Testis (tissue), 3 donors: Measurements from ENCODE around the gene CTSK. TPM values are rescaled to one million over a fixed set of nuclear protein-coding genes. Genes with fewer than 3 reads are reported as not detected.
A peak's percentile ranks its signal among the peaks of the same experiment; 100 is the strongest.

Experiments
- DNase-seq: peaks from one replicate; pipeline ENCODE4 v3.0.0-alpha.2; 2019
- H3K27ac ChIP-seq, 2 donors: fragments of 200-600 bp; sonication (generic); one replicate each; pipeline ENCODE4 v1.5.1; 2019
- H3K27me3 ChIP-seq: fragments of 200-600 bp; sonication (generic); one replicate; pipeline ENCODE4 v1.5.1; 2019
- H3K36me3 ChIP-seq: fragments of 200-600 bp; sonication (generic); one replicate; pipeline ENCODE4 v1.5.1; 2017; ENCODE audit warnings: low read depth; ENCODE audit errors: missing control alignments
- H3K4me1 ChIP-seq: fragments of 200-600 bp; sonication (generic); one replicate; pipeline ENCODE4 v1.5.1; 2019
- H3K4me3 ChIP-seq, 2 donors: fragments of 200-600 bp; sonication (generic); one replicate each; pipeline ENCODE4 v1.5.1; 2017 to 2019
- H3K9me3 ChIP-seq: fragments of 200-600 bp; sonication (generic); one replicate; pipeline ENCODE4 v1.5.1; 2017
- CTCF ChIP-seq, 3 experiments: fragments of 450-650 bp in 2 of 3; fragments of 200-600 bp in 1 of 3; sonication (generic) in 1 of 3; IDR thresholded peaks; one replicate each; pipeline ENCODE4 v1.5.1; 2016 to 2019; ENCODE audit warnings: antibody characterized with exemption in 3 of 3, mild to moderate bottlenecking in 2 of 3, moderate library complexity in 1 of 3
- POLR2A ChIP-seq: fragments of 450-650 bp; IDR thresholded peaks from one replicate; pipeline ENCODE4 v1.6.1; 2017; ENCODE audit warnings: antibody characterized with exemption, mild to moderate bottlenecking, moderate library complexity
- WGBS, 2 donors: methylation state at CpG; one replicate each; pipeline ENCODE4 v1.1.5; 2018; 5-methylcytosine and 5-hydroxymethylcytosine counted together
- intact Hi-C: fragments of 100-400 bp; cut with DNase I; formaldehyde crosslinking; loops from one replicate; pipeline ENCODE4 v1.15.1; 2023; ENCODE audit warnings: low total_unique reads
- polyA plus RNA-seq: library from polyadenylated mRNA; stranded (reverse); fragments of 350-450 nt; fragmentation: Illumina TruSeq; extraction: RNeasy Lipid Tissue Mini Kit (QIAGEN cat#74804); gene quantifications from one replicate; pipeline ENCODE4 v1.2.3, GENCODE V29; 2014; ENCODE audit warnings: low read depth, low replicate concordance; ENCODE audit not compliant: insufficient read depth
- total RNA-seq, 2 donors: library from RNA; depleted of rRNA; stranded (reverse); fragments of >200 nt; gene quantifications; one replicate each; pipeline ENCODE4 v1.2.3, GENCODE V29; 2016

Gene CTSK
- total and polyA plus RNA-seq, 3 donors from 2014 or later = 15.4 to 56.9 (median 24.7) TPM

GRCh38 chr1:150832597-150832996 lies 24.5 kb upstream of the CTSK start:
- no peaks in the 10 kb centered on the region for H3K36me3 ChIP-seq
- peaks cover 10% of the 10 kb centered on the region for H3K4me1 ChIP-seq
- H3K9me3 ChIP-seq = no peaks in the 10 kb centered on the region
- TF ChIP-seq CTCF (IDR thresholded peaks at IDR 0.05) (no peak), POLR2A (no peak)
- intact Hi-C loops = no loop called here
- H3K4me3 ChIP-seq = no peak overlapping the region
- no peak for DNase-seq
- whole genome bisulfite sequencing, 2 donors = 95 to 100% methylated on average over 1 of the region's 1 CpG
- no peaks in the 10 kb centered on the region for H3K27me3 ChIP-seq
- H3K27ac ChIP-seq = no peak overlapping the region

- Histone ChIP-seq H3K27me3 (no peaks in the 10 kb centered on the region), H3K36me3 (no peaks in the 10 kb centered on the region), H3K4me3 (no peak overlapping the region), H3K4me1 (no peaks in the 10 kb centered on the region), H3K9me3 (no peaks in the 10 kb centered on the region), H3K27ac (no peak overlapping the region)
- intact Hi-C loops = no loop called here
- no peak for DNase-seq
- 82 to 89% methylated on average over 7 of the region's 7 CpGs for WGBS, 2 donors
- TF ChIP-seq POLR2A (no peak), CTCF (IDR thresholded peaks at IDR 0.05) (peak; percentile 17 to 49 (median 30))
Observed at GRCh38 chr1:150829751-150830150, 21.7 kb upstream of the CTSK start.

GRCh38 chr1:150826299-150826698 lies 18.2 kb upstream of the CTSK start:
- TF ChIP-seq CTCF (IDR thresholded peaks at IDR 0.05) (no peak), POLR2A (no peak)
- no peaks in the 10 kb centered on the region for H3K9me3 ChIP-seq
- H3K27me3 ChIP-seq = no peaks in the 10 kb centered on the region
- DNase-seq = no peak
- no peaks in the 10 kb centered on the region for H3K36me3 ChIP-seq
- 85 to 100% methylated on average over 1 of the region's 1 CpG for WGBS, 2 donors
- H3K4me1 ChIP-seq = no peaks in the 10 kb centered on the region
- H3K4me3 ChIP-seq = no peak overlapping the region
- H3K27ac ChIP-seq = no peak overlapping the region
- intact Hi-C loops = no loop called here

- no peaks in the 10 kb centered on the region for H3K27me3 ChIP-seq
- H3K4me1 ChIP-seq = no peaks in the 10 kb centered on the region
- H3K4me3 ChIP-seq = no peak overlapping the region
- no peaks in the 10 kb centered on the region for H3K36me3 ChIP-seq
- TF ChIP-seq CTCF (IDR thresholded peaks at IDR 0.05) (no peak), POLR2A (no peak)
- WGBS, 2 donors = 85 to 89% methylated on average over 7 of the region's 7 CpGs
- intact Hi-C loops = no loop called here
- H3K9me3 ChIP-seq = no peaks in the 10 kb centered on the region
- DNase-seq = no peak
- no peak overlapping the region for H3K27ac ChIP-seq
Observed at GRCh38 chr1:150820730-150821512, 12.9 kb upstream of the CTSK start.

- whole genome bisulfite sequencing, 2 donors = 92 to 93% methylated on average over 4 of the region's 4 CpGs
- H3K36me3 ChIP-seq = no peaks in the 10 kb centered on the region
- no peak overlapping the region for H3K4me3 ChIP-seq
- H3K4me1 ChIP-seq = no peaks in the 10 kb centered on the region
- intact Hi-C loops = no loop called here
- no peak for DNase-seq
- no peaks in the 10 kb centered on the region for H3K27me3 ChIP-seq
- TF ChIP-seq CTCF (IDR thresholded peaks at IDR 0.05) (no peak), POLR2A (no peak)
- no peaks in the 10 kb centered on the region for H3K9me3 ChIP-seq
- no peak overlapping the region for H3K27ac ChIP-seq
Observed at GRCh38 chr1:150815871-150816270, 7.8 kb upstream of the CTSK start.
